ENCODE results near the gene ZNF367.

Gene ZNF367

GRCh38 chr9:96413302-96414221 lies 4.6 kb downstream of the ZNF367 start:
- intact Hi-C loops (cut with DNase I), result loop anchor here (10.0 kb wide), 2 partner anchors 69 to 241 kb away; partner anchors contain the start of gene PRXL2C
- peak in 36 of 42 donors; percentile 20 to 80 (median 46) for DNase-seq

DNA sequence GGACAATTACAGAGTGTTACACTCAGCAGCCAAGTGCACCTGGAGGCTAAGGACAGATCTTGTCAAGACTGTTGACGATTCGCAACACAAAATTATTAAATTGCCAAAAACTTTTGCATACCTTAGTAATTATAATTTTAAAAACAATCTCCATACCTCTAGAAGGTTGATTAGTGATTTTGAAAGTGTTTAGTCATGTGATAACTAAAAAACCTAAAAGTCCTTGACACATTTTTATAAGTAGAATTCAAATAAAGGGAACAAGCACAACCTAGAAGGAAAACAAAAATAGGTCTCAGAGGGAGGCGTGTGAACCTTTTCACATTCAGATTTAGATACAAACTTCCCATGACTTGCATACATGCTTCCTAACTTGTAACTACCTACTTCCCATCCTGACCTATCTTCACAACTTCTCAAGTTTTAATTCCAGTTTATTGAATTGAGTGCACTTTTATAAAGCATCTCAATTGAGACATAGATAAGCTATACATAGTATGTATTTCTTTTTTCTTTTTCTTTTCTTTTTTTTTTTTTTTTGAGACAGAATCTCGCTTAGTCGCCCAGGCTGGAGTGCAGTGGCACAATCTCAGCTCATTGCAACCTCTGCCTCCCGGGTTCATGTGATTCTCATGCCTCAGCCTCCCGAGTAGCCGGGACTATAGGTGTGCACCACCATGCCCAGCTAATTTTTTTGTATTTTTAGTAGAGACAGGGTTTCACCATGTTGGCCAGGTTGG lies 5.8 kb downstream of the ZNF367 start:
- DNase-seq, result no peak
- intact Hi-C loops (cut with DNase I), result loop anchor here (10.0 kb wide), 2 partner anchors 68 to 242 kb away; partner anchors contain the start of gene PRXL2C

DNA sequence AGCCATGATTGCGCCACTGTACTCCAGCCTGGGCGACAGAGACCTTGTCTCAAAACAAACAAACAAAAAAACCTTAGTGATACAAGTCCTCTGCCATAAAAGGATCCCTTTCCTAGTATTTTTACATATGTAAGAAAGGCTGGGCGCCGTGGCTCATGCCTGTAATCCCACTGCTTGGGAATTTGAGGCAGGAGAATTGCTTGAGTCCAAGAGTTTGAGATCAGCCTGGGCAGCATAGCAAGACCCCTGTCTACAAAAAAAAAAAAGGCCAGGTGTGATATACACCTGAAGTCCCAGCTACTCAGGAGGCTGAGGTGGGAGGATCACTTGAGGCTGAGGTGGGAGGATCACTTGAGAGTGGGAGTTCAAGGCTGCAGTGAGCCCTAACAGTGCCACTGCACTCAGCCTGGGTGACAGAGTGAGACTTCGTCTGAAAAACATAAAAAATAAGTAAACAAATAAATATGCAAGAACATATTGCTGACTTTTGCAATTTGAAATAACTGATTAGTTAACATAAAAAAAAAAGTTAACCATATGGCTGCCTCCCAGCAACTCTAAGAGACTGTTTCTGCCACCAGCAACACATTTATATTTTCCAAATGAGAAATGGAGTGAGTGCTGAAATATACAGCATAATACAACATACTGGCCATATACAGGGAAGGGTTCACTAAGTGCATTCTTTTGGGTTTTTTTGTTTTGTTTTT lies 6.9 kb downstream of the ZNF367 start:
- intact Hi-C loops (cut with DNase I), result loop anchor here (10.0 kb wide), 2 partner anchors 66 to 244 kb away; partner anchors contain the start of gene PRXL2C
- DNase-seq, result no peak

DNA sequence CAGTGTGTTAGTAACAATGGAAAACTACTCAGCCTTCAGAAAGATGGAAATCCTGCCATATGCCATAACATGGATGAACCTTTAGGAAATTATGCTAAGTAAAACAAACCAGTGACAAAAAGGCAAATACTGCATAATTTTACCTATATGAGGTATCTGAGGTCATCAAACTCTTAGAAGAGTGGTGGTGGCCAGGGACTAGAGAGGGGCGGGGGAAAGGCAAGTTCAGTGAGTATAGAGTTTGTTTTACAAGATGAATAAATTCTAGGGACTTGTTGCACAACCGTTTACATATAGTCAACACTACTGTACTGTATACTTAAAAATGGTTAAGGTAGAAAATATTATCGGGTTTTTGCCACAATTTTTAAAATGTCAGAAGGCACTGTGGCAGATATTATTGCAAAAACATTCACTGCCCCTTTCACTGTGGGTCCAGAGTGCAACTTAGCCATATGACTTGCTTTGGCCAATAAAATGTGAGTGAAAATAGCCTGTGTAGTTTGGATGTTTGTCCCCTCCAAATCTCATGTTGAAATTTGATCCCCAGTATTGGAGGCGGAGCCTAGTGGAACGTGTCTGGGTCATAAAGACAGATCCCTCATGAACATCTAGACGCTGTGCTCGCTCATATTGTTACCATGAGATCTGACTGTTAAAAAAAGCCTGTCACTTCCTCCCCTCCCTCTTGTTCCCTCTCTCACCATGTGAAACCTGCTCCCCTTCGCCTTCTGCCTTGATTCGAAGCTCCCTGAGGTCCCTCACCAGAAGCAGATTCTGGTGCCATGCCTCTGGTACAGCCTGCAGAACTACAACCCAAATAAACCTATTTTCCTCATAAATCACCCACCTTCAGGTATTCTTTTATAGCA lies 9.5 kb downstream of the ZNF367 start:
- no peak for DNase-seq
- intact Hi-C loops (cut with DNase I), result no loop called here

DNA sequence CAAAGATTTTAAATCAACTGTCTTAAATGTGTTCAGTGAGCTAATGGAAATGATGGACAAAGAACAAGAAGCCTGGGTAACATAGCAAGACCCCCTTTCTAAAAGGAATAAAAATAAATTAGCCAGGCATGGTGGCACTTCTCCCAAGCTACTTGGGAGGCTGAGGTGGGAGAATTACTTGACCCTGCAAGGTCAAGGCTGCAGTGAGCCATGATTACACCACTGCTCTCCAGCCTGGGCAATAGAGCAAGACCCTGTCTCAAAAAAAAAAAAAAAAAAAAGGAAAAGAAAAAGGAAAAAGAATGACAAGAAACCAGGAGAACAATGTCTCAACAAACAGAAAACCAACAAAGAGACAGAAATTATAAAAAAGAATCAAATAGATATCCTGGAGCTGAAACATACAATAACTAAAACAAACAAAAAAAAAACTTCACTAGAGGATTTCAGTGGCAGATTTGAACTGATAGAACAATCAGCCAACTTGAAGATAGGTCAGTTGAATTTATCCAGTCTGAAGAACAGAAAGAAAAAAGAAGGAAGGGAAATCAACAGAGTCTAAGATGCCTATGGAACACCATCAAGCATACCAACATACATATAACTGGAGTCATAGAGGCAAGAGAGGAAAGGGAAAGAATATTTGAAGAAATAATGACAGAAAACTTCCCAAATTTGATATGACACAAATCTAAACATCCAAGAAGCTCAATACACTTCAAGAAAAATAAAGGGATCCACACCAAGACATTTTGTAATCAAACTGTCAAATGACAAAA lies 17.8 kb downstream of the ZNF367 start:
- no peak for DNase-seq
- intact Hi-C loops (cut with DNase I), result no loop called here

DNA sequence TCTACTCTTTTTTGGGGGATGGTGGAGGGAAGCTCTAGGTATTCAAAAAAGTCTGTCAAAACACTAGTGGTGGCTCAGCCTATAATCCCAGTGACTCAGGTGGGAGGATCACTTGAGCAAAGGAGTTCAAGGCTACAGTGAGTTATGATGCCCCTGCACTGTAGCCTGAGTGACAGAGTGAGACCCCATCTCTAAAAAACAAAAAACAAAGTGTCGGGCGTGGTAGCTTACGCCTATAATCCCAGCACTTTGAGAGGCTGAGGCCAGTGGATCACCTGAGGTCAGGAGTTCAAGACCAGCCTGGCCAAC lies 18.9 kb downstream of the ZNF367 start:
- intact Hi-C loops (cut with DNase I), result no loop called here
- no peak for DNase-seq

GRCh38 chr9:96398582-96399324 lies 19.4 kb downstream of the ZNF367 start:
- no peak for DNase-seq
- intact Hi-C loops (cut with DNase I), result no loop called here

- intact Hi-C loops (cut with DNase I), result no loop called here
- DNase-seq, result no peak
Observed at GRCh38 chr9:96395964-96396363, 22.2 kb downstream of the ZNF367 start.

DNA sequence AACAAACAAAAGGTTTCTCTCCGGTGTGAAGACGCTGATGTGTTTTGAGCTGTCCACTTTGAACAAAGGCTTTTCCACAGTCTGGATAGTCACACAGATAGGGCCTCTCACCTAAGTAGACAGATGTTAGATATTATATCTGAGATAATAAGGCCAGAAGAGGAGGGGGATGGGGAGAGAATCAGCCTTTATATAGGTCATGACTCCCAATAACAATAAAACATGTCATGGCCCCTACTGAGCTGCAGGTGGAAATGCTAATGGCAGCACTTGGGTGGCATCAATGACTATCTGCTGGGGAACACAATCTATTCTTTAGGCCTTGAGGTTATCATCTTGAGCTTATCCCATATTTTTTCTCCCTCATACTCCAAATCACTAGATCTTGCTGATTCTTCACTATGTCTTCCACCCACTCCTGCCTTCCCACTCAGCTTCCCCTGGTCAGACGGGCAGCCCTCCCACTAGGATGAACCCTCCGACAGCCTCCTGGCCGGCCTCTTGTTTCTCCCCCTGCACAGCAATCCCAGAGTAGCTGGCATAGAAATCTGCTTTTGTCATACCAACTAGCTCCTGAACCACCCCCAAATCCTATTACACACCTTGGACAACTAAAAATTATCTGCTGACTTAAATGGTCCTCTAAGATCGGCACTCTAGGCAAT lies 23.2 kb downstream of the ZNF367 start:
- intact Hi-C loops (cut with DNase I), result no loop called here
- no peak for DNase-seq

GRCh38 chr9:96392263-96392662 lies 25.9 kb downstream of the ZNF367 start:
- intact Hi-C loops (cut with DNase I), result no loop called here
- DNase-seq, result no peak

- intact Hi-C loops (cut with DNase I), result no loop called here
- DNase-seq, result no peak
Observed at GRCh38 chr9:96391021-96391765, 27.0 kb downstream of the ZNF367 start.

DNA sequence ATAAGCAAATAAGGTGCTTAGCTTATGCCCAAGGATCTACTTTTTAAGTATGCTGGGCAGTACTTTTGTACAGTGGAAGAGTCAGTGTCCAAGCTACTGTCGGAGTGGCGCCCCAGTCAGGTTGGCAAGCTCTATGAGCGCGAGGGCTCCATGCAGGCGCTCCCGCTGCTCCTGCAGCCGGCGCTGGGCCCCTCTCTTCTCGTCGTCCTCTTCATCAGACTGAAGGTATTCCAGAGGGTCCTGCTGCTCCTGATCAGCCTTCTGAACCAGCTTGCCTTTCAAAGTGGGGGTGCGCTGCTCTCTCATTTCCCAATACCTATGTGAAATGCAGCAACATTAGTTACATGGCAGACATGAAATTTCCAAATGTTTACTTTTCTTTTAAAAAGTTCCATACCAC lies 30.0 kb downstream of the ZNF367 start:
- no peak for DNase-seq
- intact Hi-C loops (cut with DNase I), result no loop called here

DNA sequence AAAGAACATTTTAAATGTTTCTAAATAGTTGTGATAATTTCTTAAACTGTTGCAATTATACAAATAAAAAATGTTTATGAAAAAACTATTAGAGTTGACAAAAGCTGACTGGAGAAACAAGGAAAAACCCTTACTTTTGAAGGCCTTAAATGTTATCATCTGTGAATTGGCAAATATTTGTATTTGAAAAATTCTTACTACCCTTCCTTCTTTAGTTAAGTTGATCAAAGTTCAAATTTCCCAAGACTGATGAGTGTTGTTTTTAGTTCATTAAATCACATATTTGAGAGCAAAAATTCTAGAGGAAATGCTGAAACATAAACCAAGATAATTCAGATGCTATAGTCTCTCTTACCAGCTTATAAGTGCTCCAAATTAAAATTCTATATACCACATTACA lies 32.0 kb downstream of the ZNF367 start:
- intact Hi-C loops (cut with DNase I), result no loop called here
- no peak for DNase-seq

- DNase-seq, result peak in 40 of 42 donors; percentile 22 to 82 (median 54)
- intact Hi-C loops (cut with DNase I), result loop anchor here (5.0 kb wide), 1 partner anchor 34 kb away; the partner anchor contains the start of gene ZNF367
Observed at GRCh38 chr9:96383165-96383942, 34.8 kb downstream of the ZNF367 start, which contains the start of gene SLC35D2. Gene SLC35D2 (minus strand): TSS chr9:96383711. CDS start chr9:96383634, 77 bp downstream.

GRCh38 chr9:96382839-96383164 lies 35.4 kb downstream of the ZNF367 start:
- no peak for DNase-seq
- intact Hi-C loops (cut with DNase I), result loop anchor here (5.0 kb wide), 1 partner anchor 34 kb away; the partner anchor contains the start of gene ZNF367

All from head of caudate nucleus (tissue), 42 donors.